Activated B cell treated with CpG ODN at 0.5 μM for 24 hours (primary cell): ENCODE results near the gene WNK1. TPM values are rescaled to one million over a fixed set of nuclear protein-coding genes. Genes with fewer than 3 reads are reported as not detected.
A peak's percentile ranks its signal among the peaks of the same experiment; 100 is the strongest.
"Not testable (repeated sequence)": the region's sequence is repeated elsewhere in the genome, so short reads cannot be mapped to it uniquely, and the experiment has no call there.

ENCODE experiments used
- ATAC-seq: fragments of 200-7000 bp; cut with Tn5 transposase; one replicate; pipeline ENCODE4 v1.10.0; 2021; ENCODE audit warnings: low read depth, mild to moderate bottlenecking, moderate library complexity
- CTCF ChIA-PET: fragments of 350-600 bp; sonication (Branson Sonifier 250); formaldehyde crosslinking; loops from one replicate; lab custom pipeline; 2021; ENCODE audit warnings: antibody characterized with exemption; lab: Charles Lee
- POLR2A ChIA-PET: fragments of 350-600 bp; sonication (Branson Sonifier 250); formaldehyde crosslinking; loops from one replicate; lab custom pipeline; 2021; ENCODE audit warnings: antibody characterized with exemption; lab: Charles Lee
- DNase-seq: peaks from one replicate; pipeline ENCODE4 v3.0.0; 2022
- H3K27ac Mint-ChIP-seq: one replicate; pipeline ENCODE4 v1.8.0; 2020; ENCODE audit warnings: mixed read lengths
- H3K27me3 Mint-ChIP-seq: one replicate; pipeline ENCODE4 v1.8.0; 2021; ENCODE audit warnings: mixed read lengths
- H3K36me3 Mint-ChIP-seq: one replicate; pipeline ENCODE4 v1.8.0; 2021; ENCODE audit warnings: low read depth, mixed read lengths
- H3K4me1 Mint-ChIP-seq: one replicate; pipeline ENCODE4 v1.8.0; 2021; ENCODE audit warnings: mixed read lengths
- H3K4me3 Mint-ChIP-seq: one replicate; pipeline ENCODE4 v1.8.0; 2020; ENCODE audit warnings: mild to moderate bottlenecking, mixed read lengths
- H3K9me3 Mint-ChIP-seq: one replicate; pipeline ENCODE4 v1.8.0; 2020; ENCODE audit warnings: mixed read lengths
- intact Hi-C: fragments of 100-400 bp; cut with micrococcal nuclease; formaldehyde crosslinking; loops from one replicate; pipeline ENCODE4 v1.15.1; 2024
- total RNA-seq: library from RNA; stranded (reverse); gene quantifications from 2 replicates; pipeline ENCODE4 v1.2.3, GENCODE V29; 2022
- TF ChIP-seq, protein P1 (sequence below): fragments of 200-600 bp; IDR thresholded peaks from one replicate; pipeline ENCODE4 v1.8.0; 2022; ENCODE audit warnings: antibody characterized with exemption, mild to moderate bottlenecking

The WNK1 gene
- total RNA-seq, 1 donor from 2014 or later = 155 TPM

DNA sequence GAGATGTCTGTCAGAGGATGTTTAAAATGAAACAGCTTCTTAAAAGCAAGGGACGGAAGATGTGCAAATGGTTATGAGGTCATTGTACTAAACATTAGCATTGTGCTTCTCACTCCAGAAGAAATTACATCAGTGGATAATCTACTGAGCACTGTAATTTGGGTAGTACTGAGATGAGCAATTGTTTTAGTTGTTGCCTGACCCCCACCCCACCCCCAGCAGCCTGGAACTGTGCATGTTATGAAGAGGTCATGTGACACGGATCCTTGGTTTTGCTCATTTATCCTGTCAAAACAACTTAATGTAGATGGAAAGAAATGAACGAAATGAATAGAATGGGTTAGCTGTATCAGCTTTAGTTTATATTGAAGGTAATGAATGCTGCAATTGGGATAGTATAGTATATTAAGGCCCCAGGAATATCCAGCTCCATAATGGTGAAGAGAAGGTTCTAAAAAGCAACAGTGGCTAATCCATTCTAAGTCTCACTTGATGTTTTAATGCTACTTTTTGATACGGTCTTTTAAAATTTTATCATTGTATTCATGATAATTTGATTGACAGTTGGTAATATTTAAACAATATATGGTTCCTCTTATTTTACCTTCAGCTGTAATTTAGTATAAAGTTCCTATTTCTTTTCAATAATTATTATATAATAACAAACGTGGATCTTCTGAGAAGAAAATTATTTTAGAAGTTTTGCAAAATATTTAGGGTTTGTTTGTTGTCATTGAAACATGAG lies 58.5 kb downstream of the WNK1 start:
- ChIA-PET CTCF (interaction anchor here (1.0 to 2.5 kb wide), 8 partner anchors 16 to 247 kb away, joined by 3 to 18 read pairs (median 6); partner anchors contain the start of gene WNK1), POLR2A (interaction anchor here (0.7 to 1.5 kb wide), 3 partner anchors 10 to 60 kb away, joined by 3 to 5 read pairs (median 3); no protein-coding TSS in a partner anchor)
- intact Hi-C loops = loop anchor here (2.0 to 5.0 kb wide), 2 partner anchors 16 to 34 kb away; no protein-coding TSS in a partner anchor
- H3K27ac Mint-ChIP-seq = peak overlapping the region; percentile 41
- H3K27me3 Mint-ChIP-seq = no peaks in the 10 kb centered on the region
- H3K4me3 Mint-ChIP-seq = no peak overlapping the region
- DNase-seq = no peak
- TF ChIP-seq, protein P1, sequence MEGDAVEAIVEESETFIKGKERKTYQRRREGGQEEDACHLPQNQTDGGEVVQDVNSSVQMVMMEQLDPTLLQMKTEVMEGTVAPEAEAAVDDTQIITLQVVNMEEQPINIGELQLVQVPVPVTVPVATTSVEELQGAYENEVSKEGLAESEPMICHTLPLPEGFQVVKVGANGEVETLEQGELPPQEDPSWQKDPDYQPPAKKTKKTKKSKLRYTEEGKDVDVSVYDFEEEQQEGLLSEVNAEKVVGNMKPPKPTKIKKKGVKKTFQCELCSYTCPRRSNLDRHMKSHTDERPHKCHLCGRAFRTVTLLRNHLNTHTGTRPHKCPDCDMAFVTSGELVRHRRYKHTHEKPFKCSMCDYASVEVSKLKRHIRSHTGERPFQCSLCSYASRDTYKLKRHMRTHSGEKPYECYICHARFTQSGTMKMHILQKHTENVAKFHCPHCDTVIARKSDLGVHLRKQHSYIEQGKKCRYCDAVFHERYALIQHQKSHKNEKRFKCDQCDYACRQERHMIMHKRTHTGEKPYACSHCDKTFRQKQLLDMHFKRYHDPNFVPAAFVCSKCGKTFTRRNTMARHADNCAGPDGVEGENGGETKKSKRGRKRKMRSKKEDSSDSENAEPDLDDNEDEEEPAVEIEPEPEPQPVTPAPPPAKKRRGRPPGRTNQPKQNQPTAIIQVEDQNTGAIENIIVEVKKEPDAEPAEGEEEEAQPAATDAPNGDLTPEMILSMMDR = no peak
- H3K4me1 Mint-ChIP-seq = peaks cover 59% of the 10 kb centered on the region
- no peaks in the 10 kb centered on the region for H3K9me3 Mint-ChIP-seq
- ATAC-seq = peak; percentile 49
- peaks cover 16% of the 10 kb centered on the region for H3K36me3 Mint-ChIP-seq

DNA sequence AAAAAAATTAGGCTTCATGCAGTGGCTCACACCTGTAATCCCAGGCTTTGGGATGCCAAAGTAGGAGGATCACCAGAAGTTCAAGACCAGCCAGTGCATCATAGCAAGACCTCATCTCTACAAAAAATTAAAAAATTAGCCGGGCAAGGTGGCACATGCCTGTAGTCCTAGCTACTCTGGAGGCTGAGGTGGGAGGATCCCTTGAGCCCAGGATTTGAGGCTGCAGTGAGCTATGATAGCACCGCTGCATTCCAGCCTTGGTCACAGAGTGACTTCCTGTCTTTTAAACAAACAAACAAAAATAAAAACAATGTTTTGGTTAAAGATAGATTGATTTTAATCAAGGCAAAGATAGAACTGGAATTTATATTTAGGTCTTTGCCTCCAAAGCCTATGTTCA lies 60.6 kb downstream of the WNK1 start:
- intact Hi-C loops = loop anchor here (5.0 kb wide), 1 partner anchor 36 kb away; no protein-coding TSS in a partner anchor
- POLR2A ChIA-PET = interaction anchor here (0.6 to 1.3 kb wide), 2 partner anchors 61 to 234 kb away, joined by 3 to 4 read pairs; no protein-coding TSS in a partner anchor
- no peak for DNase-seq
- Mint-ChIP-seq H3K4me3 (no peak overlapping the region), H3K9me3 (no peaks in the 10 kb centered on the region), H3K27me3 (no peaks in the 10 kb centered on the region), H3K4me1 (peaks cover 54% of the 10 kb centered on the region), H3K27ac (no peak overlapping the region), H3K36me3 (peaks cover 32% of the 10 kb centered on the region)
- CTCF ChIA-PET = interaction anchor here (0.9 to 6.5 kb wide), 10 partner anchors 8 to 281 kb away, joined by 3 to 103 read pairs (median 27); partner anchors contain the start of gene WNK1
- TF ChIP-seq, protein P1 = no peak
- no peak for ATAC-seq

DNA sequence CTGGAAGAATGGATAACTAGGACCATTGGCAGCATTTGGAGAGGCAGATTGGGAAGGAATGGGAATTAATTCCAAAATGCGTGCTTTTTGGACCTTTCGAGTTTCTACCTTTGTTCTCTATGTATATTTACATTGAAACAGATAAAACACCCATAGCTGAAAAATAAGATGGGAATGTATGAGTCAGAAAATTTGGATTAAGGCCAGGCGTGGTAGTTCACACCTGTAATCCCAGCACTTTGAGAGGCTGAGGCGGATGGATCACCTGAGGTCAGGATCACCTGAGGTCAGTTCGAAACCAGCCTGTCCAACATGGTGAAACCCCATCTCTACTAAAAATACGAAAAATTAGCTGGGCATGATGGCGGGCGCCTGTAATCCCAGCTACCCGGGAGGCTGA lies 65.1 kb downstream of the WNK1 start:
- intact Hi-C loops = loop anchor here (5.0 kb wide), 1 partner anchor 275 kb away; no protein-coding TSS in a partner anchor
- POLR2A ChIA-PET, H3K27me3 Mint-ChIP-seq, H3K27ac Mint-ChIP-seq, H3K9me3 Mint-ChIP-seq, DNase-seq, ATAC-seq, H3K4me3 Mint-ChIP-seq: not testable (repeated sequence)
- Mint-ChIP-seq H3K4me1 (peaks cover 59% of the 10 kb centered on the region), H3K36me3 (peaks cover 52% of the 10 kb centered on the region)
- CTCF ChIA-PET = interaction anchor here (0.8 to 6.5 kb wide), 13 partner anchors 9 to 277 kb away, joined by 3 to 103 read pairs (median 4); no protein-coding TSS in a partner anchor

DNA sequence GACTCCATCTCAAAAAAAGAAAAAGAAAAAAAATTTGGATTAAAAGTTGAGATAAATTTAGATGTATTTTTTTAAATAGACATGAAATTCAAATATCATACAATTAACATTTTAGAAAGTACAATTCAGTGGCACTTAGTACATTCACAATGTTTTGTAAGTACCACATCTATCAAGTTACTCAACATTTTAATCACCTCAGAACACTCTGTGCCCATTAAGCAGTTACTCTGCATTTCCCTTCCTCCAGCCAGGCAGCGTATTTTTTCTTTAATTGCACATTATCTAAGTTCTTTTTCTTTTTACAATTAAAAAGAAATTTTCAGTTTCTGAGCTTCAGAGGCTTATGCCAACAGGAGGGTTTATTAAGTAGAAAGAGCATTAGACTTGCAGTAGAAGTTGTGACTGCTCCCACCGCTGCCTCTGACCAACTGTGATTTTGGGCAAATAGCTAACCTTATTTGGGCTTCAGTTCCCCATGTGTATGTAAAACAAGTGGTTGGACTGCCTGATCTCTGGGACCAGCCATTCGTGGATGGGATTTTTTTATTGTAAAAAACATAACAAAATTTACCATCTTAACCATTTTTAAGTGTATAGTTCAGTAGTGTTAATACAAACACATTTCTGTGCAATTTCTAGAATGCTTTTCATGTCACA lies 65.7 kb downstream of the WNK1 start:
- Mint-ChIP-seq H3K9me3 (no peaks in the 10 kb centered on the region), H3K4me1 (peaks cover 60% of the 10 kb centered on the region)

DNA sequence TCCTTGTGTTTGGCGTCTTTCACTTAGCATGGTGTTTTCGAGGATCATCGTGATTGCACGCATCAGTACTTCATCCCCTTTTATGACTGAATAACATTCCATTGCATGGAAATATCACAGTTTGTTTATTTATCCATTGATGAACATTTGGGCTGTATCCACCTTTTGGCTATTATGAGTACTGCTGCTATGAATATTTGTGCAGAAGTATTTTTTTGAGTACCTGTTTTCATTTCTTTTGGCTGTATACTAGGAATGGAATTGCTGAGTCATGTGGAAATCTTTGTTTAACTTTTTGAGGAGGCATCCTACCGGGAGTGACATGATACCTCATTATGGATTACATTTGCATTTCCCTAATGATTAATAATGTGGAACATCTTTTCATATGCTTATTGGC lies 66.4 kb downstream of the WNK1 start:
- H3K9me3 Mint-ChIP-seq = no peaks in the 10 kb centered on the region
- peak overlapping the region; percentile 12 for H3K4me3 Mint-ChIP-seq
- peaks cover 62% of the 10 kb centered on the region for H3K4me1 Mint-ChIP-seq
- H3K27ac Mint-ChIP-seq = peak overlapping the region; percentile 43
- peaks cover 54% of the 10 kb centered on the region for H3K36me3 Mint-ChIP-seq
- DNase-seq = no peak
- TF ChIP-seq, protein P1 = no peak
- no peak for ATAC-seq
- POLR2A ChIA-PET = interaction anchor here (0.6 to 0.9 kb wide), 3 partner anchors 21 to 67 kb away, joined by 3 read pairs; partner anchors contain the start of gene WNK1
- CTCF ChIA-PET = interaction anchor here (1.0 to 6.5 kb wide), 6 partner anchors 43 to 276 kb away, joined by 3 to 103 read pairs (median 28); no protein-coding TSS in a partner anchor
- H3K27me3 Mint-ChIP-seq = no peaks in the 10 kb centered on the region
- intact Hi-C loops = loop anchor here (5.0 kb wide), 1 partner anchor 274 kb away; no protein-coding TSS in a partner anchor

More for the DNA sequence above, 65.7 kb downstream of the WNK1 start:
- ATAC-seq (no peak), DNase-seq (no peak)
- ChIA-PET CTCF (interaction anchor here (1.0 to 6.5 kb wide), 7 partner anchors 42 to 276 kb away, joined by 3 to 103 read pairs (median 4); no protein-coding TSS in a partner anchor), POLR2A (interaction anchor here (0.6 to 0.9 kb wide), 3 partner anchors 21 to 66 kb away, joined by 3 read pairs; partner anchors contain the start of gene WNK1)
- Mint-ChIP-seq H3K36me3 (peaks cover 55% of the 10 kb centered on the region), H3K4me3 (peak overlapping the region; percentile 12), H3K27ac (peak overlapping the region; percentile 43), H3K27me3 (no peaks in the 10 kb centered on the region)
- TF ChIP-seq, protein P1 = no peak
- intact Hi-C loops = loop anchor here (5.0 kb wide), 1 partner anchor 274 kb away; no protein-coding TSS in a partner anchor
